AG04450 (cell line): ENCODE data around the gene PIANP. TPM values are rescaled to one million over a fixed set of nuclear protein-coding genes. Genes with fewer than 3 reads are reported as not detected.

Experiments used
- CTCF ChIA-PET: fragments of 300-600, 350-600 bp; formaldehyde crosslinking; extraction: SDS; loops from one replicate; lab custom pipeline; 2022; ENCODE audit warnings: antibody characterized with exemption, inconsistent platforms; lab: Charles Lee
- POLR2A ChIA-PET: fragments of 350-600 bp; formaldehyde crosslinking; extraction: SDS; loops from one replicate; lab custom pipeline; 2021; ENCODE audit warnings: antibody characterized with exemption, inconsistent platforms; lab: Yijun Ruan, JAX
- DNase-seq: peaks from one replicate; pipeline ENCODE4 v3.0.0-alpha.2; 2011; ENCODE audit warnings: low read depth, low spot score
- H3K27ac ChIP-seq: one replicate; pipeline ENCODE4 v1.5.1; 2012; ENCODE audit warnings: low read depth, low read length, control low read depth
- H3K27me3 ChIP-seq: one replicate; pipeline ENCODE4 v1.6.0; 2012; ENCODE audit warnings: low read length; ENCODE audit not compliant: control insufficient read depth, insufficient read depth
- H3K4me3 ChIP-seq: 2 replicates; pipeline ENCODE4 v1.5.1; 2011; ENCODE audit warnings: mild to moderate bottlenecking, low read depth, low read length, control low read depth
- H3K9me3 ChIP-seq: 2 replicates; pipeline ENCODE4 v1.5.1; 2012; ENCODE audit warnings: low read length; ENCODE audit not compliant: control insufficient read depth, insufficient read depth
- CTCF ChIP-seq: IDR thresholded peaks from 2 replicates; pipeline ENCODE4 v1.5.1; 2011; ENCODE audit warnings: low read depth, low read length, control low read depth, inconsistent platforms
- polyA plus RNA-seq: library from polyadenylated mRNA; depleted of rRNA; stranded (reverse); fragments of >200 nt; gene quantifications from 2 replicates; pipeline ENCODE4 v1.2.3, GENCODE V29; 2011

The PIANP gene
- polyA plus RNA-seq, 1 experiment: 1.2 TPM

GRCh38 chr12:6697584-6698351, 2.8 kb downstream of the PIANP start:
- Histone ChIP-seq H3K4me3 (no peak overlapping the region), H3K27me3 (peaks cover 2% of the 10 kb centered on the region), H3K9me3 (no peaks in the 10 kb centered on the region), H3K27ac (no peak overlapping the region)
- DNase-seq: peak; percentile 13
- ChIA-PET POLR2A (interaction anchor here (1.2 to 1.5 kb wide), 2 partner anchors 8 to 26 kb away, joined by 5 to 10 read pairs; partner anchors contain the start of genes COPS7A and ZNF384), CTCF (interaction anchor here (0.5 to 2.6 kb wide), 6 partner anchors 8 to 144 kb away, joined by 3 to 12 read pairs (median 4); partner anchors contain the start of genes MLF2 and ZNF384)
- peak; percentile 71 for TF ChIP-seq CTCF

- ChIA-PET POLR2A (interaction anchor here (0.6 kb wide), 2 partner anchors 27 to 28 kb away, joined by 3 to 12 read pairs; partner anchors contain the start of gene COPS7A), CTCF (interaction anchor here (0.5 to 1.3 kb wide), 2 partner anchors 13 to 143 kb away, joined by 4 to 7 read pairs; no protein-coding TSS in a partner anchor)
- no peaks in the 10 kb centered on the region for H3K27me3 ChIP-seq
- H3K27ac ChIP-seq: no peak overlapping the region
- TF ChIP-seq CTCF: no peak
- no peak overlapping the region for H3K4me3 ChIP-seq
- DNase-seq: no peak
- no peaks in the 10 kb centered on the region for H3K9me3 ChIP-seq
These were observed 3.7 kb downstream of the PIANP start for GRCh38 chr12:6696690-6697583.

GRCh38 chr12:6695313-6696045, 5.1 kb downstream of the PIANP start:
- no peak overlapping the region for H3K27ac ChIP-seq
- no peaks in the 10 kb centered on the region for H3K9me3 ChIP-seq
- H3K4me3 ChIP-seq: no peak overlapping the region
- no peaks in the 10 kb centered on the region for H3K27me3 ChIP-seq
- DNase-seq: no peak
- no peak for TF ChIP-seq CTCF
- CTCF ChIA-PET: interaction anchor here (1.3 kb wide), 1 partner anchor 142 kb away, joined by 7 read pairs; no protein-coding TSS in a partner anchor
- POLR2A ChIA-PET: no interaction called here

- no peak overlapping the region for H3K27ac ChIP-seq
- no peak overlapping the region for H3K4me3 ChIP-seq
- no peak for DNase-seq
- POLR2A ChIA-PET: no interaction called here
- H3K9me3 ChIP-seq: no peaks in the 10 kb centered on the region
- CTCF ChIA-PET: no interaction called here
- H3K27me3 ChIP-seq: no peaks in the 10 kb centered on the region
- no peak for TF ChIP-seq CTCF
These were observed 5.9 kb downstream of the PIANP start for GRCh38 chr12:6694701-6695100.
